Coronary artery (tissue), 2 donors: ENCODE measurements around the gene CACNB3.

Source experiments
- DNase-seq: peaks from one replicate; pipeline ENCODE4 v3.0.0-alpha.2; 2017; ENCODE audit warnings: low spot score
- H3K27ac ChIP-seq, 2 donors: fragments of 200-600 bp; sonication (generic); one replicate each; pipeline ENCODE4 v1.5.1; 2016 to 2019
- H3K4me3 ChIP-seq: fragments of 200-600 bp; sonication (generic); 2 replicates; pipeline ENCODE4 v1.5.1; 2016; ENCODE audit warnings: mild to moderate bottlenecking, moderate library complexity
- TF ChIP-seq, protein P1 (sequence below): fragments of 200-600 bp; sonication (generic); IDR thresholded peaks from one replicate; pipeline ENCODE4 v1.5.1; 2019; ENCODE audit warnings: antibody characterized with exemption

The CACNB3 gene

DNA sequence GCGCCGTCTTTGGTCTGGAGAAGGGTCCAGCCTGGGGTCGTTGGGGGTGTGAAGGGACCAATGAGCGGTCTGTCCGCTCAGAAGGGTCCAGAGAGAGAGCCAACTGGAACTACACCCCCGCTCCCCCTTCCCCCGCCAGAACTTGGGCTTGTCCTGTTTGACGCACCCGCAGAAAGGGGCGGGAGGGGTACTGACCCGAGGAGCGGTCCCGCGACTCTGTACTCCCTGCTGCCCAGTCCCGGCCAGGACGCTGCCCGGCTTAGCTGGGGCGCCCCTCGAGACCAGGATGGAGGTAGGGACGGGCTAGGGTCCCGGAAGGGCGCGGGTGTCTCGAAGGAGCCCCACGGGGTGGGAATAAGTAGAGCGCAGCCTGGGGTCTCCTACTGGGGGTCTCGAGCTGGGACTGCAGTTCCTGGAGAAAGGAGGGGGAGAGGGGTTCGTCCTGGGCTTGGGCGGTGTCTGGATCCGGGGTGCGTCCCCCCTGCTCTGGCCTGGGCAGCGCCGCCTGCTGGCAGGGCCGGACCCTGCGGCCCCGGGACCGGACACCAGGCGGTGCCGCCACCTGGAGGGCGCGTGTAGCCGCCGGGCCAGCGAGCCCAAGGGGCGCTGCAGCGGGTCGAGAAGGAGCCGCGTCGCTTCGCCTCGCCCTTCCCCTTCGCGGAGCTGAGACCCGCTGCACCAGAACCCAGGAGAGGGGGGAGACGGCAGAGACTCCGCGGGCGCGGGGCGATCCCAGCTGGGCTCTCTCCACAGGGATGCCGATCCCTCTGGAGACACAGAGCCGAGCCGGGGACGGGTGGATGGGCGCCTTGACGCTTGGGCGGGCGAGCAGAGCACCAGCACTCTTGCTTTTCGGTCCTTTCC is 3.8 kb upstream of the CACNB3 start:
- peak; percentile 89 for DNase-seq
- H3K4me3 ChIP-seq, result peak overlapping the region; percentile 84
- peak overlapping the region; percentile 81 to 92 for H3K27ac ChIP-seq
- TF ChIP-seq, protein P1, sequence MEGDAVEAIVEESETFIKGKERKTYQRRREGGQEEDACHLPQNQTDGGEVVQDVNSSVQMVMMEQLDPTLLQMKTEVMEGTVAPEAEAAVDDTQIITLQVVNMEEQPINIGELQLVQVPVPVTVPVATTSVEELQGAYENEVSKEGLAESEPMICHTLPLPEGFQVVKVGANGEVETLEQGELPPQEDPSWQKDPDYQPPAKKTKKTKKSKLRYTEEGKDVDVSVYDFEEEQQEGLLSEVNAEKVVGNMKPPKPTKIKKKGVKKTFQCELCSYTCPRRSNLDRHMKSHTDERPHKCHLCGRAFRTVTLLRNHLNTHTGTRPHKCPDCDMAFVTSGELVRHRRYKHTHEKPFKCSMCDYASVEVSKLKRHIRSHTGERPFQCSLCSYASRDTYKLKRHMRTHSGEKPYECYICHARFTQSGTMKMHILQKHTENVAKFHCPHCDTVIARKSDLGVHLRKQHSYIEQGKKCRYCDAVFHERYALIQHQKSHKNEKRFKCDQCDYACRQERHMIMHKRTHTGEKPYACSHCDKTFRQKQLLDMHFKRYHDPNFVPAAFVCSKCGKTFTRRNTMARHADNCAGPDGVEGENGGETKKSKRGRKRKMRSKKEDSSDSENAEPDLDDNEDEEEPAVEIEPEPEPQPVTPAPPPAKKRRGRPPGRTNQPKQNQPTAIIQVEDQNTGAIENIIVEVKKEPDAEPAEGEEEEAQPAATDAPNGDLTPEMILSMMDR, result peak; percentile 94

DNA sequence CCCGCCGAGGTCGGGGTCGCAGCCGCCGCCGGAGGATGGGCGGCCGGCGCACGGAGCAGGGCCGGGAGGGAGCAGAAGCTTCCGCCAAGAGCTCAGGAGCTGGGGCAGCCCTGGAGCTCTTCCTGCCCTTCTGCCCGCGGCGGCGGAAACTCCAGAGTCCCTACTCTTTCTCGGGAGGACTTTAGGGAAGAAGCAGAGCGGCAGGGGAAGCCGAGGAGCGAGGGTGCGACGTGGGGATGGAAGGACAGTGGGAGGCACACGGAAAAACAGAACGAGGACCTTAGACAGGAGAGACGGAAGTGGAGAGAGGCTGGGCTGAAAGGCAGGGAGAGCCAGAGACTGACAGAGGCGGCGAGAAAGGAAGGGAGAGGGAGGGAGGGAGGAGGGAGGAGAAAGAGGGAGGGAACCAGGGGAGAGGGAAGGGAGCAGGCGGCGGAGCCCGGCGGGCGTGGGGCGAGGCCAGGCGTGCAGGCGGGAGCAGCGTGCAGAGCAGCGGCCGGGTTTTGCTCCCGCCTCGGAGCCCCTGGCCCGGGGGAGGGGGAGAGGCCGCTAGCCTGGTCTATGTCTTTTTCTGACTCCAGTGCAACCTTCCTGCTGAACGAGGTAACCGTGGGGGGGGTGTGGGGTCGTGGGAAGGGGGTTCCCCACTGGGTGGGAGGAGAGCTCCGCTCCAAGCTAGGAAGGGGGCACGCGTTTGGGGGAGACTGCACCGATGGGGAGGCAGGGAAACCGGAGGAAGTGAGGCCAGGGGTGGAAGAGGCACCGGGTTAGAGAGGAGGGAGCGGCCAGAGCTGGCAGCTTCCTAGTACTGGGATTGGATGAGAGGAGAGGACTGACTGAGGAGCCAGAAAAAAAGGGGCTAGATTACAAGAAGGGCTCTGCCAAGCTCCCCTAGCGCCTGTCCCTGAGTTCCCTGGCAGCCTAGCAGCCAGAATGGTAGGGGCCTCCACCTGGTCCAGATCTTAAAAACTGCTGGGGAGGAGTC is 2.9 kb upstream of the CACNB3 start:
- peak; percentile 87 for DNase-seq
- TF ChIP-seq, protein P1, result no peak
- Histone ChIP-seq H3K27ac (peak overlapping the region; percentile 81 to 92), H3K4me3 (peak overlapping the region; percentile 84)

DNA sequence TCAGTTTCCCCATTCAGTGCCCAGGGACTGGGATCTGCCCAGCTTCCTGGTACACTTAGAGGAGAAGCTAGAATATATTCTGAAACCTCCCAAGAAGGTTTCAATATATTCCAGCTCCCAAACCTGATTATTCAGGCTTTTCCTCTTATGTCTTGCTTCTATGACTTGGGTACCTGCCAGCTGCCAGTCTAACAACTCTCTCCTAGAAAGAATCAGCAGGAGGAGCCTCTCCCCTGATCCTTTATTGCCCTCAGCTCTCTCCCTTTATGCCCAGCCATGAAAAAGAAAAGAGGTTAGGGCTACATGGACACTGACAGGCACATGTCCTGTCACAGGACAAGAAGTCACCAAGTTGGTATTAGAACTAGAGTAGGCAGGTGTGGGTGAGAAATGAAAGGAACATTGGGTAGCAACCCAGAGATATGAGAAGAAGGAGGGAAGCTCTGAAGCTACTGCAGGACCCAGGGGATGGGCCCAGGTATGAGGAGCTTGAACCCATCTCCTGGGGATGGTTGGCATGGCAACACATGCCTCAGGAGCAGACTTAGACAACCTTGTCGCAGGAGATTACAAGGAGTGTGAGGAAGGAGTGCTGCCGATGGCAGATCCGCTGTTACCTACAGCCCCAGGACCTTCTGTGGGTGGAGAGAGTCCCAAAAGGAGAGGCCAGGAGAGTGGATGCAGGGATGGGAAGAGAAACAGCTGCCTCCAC is 2.0 kb upstream of the CACNB3 start:
- TF ChIP-seq, protein P1, result no peak
- peak overlapping the region in 1 of 2 donors; percentile 92 for H3K27ac ChIP-seq
- H3K4me3 ChIP-seq, result peak overlapping the region; percentile 84
- no peak for DNase-seq

DNA sequence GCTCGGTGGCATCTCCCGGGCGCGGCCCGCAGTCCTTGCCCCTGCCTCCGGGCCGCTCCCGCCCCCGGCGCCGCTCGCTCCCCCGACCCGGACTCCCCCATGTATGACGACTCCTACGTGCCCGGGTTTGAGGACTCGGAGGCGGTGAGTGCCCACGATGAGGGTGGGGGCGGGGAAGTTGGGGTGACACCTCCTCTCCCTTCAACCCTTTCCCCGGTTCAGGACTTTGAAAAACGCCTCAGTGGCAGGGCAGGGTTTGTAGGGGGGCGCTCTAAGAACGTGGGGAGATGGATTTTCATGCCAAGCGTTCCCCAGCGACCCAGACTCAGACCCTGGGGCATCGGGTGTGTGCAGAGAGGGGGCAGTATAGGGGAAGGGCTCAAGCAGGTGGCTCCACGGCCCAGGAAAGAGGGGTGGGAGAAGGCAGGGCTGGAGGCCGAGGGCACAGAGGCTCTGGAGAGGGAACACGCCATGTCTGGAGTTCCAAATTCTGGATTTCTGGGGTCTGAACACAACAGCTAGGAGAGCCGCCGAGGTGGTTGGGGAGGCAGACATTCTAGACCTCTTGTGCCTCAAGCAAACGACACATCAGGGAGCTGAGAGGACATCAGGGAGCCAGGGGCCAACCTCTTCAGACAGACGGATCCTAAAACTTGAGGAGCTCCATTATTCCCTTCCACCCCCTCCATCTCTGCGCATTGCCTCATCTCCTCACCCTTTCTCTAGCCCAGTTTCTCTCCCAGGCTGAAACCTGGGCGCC is 715 bp downstream of the CACNB3 start:
- Histone ChIP-seq H3K4me3 (peak overlapping the region; percentile 83), H3K27ac (peak overlapping the region; percentile 32 to 57)
- no peak for DNase-seq
- TF ChIP-seq, protein P1, result no peak

DNA sequence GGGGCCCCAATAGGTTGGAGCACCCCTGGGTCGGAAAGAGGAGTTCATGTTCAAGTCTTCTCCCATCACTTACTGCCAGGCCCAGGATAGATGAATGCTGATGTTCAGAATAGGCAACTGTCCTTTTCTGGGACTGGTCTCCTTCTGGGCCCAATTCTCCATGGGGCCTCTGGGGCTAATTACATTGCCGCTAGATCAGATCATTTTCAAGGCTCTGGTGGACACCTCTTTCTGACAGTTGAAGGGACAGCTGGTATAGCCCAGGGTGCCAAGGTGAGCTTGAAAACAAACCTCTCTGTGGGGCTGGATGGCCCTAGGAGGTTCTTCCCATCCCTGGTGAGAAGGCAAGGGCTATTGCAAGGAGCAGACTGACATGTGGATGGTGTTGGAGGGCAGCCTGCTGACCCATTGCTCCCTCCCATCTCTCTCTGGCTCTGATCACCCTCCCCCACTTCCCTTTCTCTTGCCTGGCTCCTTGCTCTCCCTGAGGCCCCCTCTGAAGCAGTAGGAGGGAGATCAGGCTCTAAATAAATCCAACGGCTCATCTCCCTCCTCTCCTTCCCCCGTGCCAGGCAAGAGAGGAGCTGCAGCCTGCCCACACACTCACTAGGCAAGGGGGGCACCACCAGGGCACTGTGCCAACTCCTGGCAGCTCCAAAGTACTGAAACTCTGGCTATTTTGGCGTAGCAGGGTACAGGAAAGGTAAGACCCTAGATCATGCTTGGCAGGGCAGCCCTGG is 1.9 kb downstream of the CACNB3 start:
- Histone ChIP-seq H3K27ac (no peak overlapping the region), H3K4me3 (no peak overlapping the region)
- no peak for DNase-seq
- TF ChIP-seq, protein P1, result no peak
